ENCODE measurements around the gene ORAI2.

ORAI2 gene

GRCh38 chr7:102415685-102416225, 17.6 kb upstream of the ORAI2 start:
- DNase-seq, result peak; percentile 58

GRCh38 chr7:102416406-102416805, 17.0 kb upstream of the ORAI2 start:
- no peak for DNase-seq

GRCh38 chr7:102417105-102417504, 16.3 kb upstream of the ORAI2 start:
- no peak for DNase-seq

GRCh38 chr7:102418592-102418991, 14.8 kb upstream of the ORAI2 start:
- DNase-seq, result no peak

GRCh38 chr7:102421706-102422240, 11.6 kb upstream of the ORAI2 start:
- DNase-seq, result no peak

GRCh38 chr7:102424129-102424551, 9.2 kb upstream of the ORAI2 start:
- DNase-seq, result no peak

GRCh38 chr7:102424787-102425218, 8.6 kb upstream of the ORAI2 start:
- no peak for DNase-seq

GRCh38 chr7:102425639-102426267, 7.6 kb upstream of the ORAI2 start:
- peak; percentile 77 for DNase-seq

- DNase-seq, result peak; percentile 52
Measured at GRCh38 chr7:102426268-102427018, 6.9 kb upstream of the ORAI2 start.

GRCh38 chr7:102427019-102427405, 6.4 kb upstream of the ORAI2 start:
- DNase-seq, result no peak

- no peak for DNase-seq
Measured at GRCh38 chr7:102429141-102429899, 4.1 kb upstream of the ORAI2 start.

- peak; percentile 63 for DNase-seq
Measured at GRCh38 chr7:102431617-102432298, 1.6 kb upstream of the ORAI2 start.

GRCh38 chr7:102432442-102433218, 745 bp upstream of the ORAI2 start:
- DNase-seq, result no peak

- no peak for DNase-seq
Measured at GRCh38 chr7:102434039-102434486, 688 bp downstream of the ORAI2 start.

- no peak for DNase-seq
Measured at GRCh38 chr7:102436118-102436517, 2.7 kb downstream of the ORAI2 start.

- no peak for DNase-seq
Measured at GRCh38 chr7:102439963-102440795, 6.8 kb downstream of the ORAI2 start.

- no peak for DNase-seq
Measured at GRCh38 chr7:102444961-102445673, 11.7 kb downstream of the ORAI2 start.

GRCh38 chr7:102445674-102446071, 12.3 kb downstream of the ORAI2 start:
- DNase-seq, result no peak

GRCh38 chr7:102446387-102447156, 13.2 kb downstream of the ORAI2 start:
- DNase-seq, result no peak
